HAP-1 (cell line): Measurements from ENCODE around the gene CPM.
"Not testable (repeated sequence)": the region's sequence is repeated elsewhere in the genome, so short reads cannot be mapped to it uniquely, and the experiment has no call there.

Experiments used
- DNase-seq, 2 experiments: peaks; one replicate each; pipeline ENCODE4 v3.0.0-alpha.2; 2016 to 2020; ENCODE audit warnings: low spot score in 2 of 2
- H3K27me3 ChIP-seq: fragments of 250-450 bp; sonication (Bioruptor Pico); 2 replicates; pipeline ENCODE4 v1.5.1; 2020; ENCODE audit warnings: low read depth, mild to moderate bottlenecking, moderate library complexity
- H3K36me3 ChIP-seq: fragments of 250-450 bp; sonication (Bioruptor Pico); replicated peaks from 2 replicates; pipeline ENCODE4 v1.5.1; 2020; ENCODE audit warnings: mild to moderate bottlenecking
- H3K4me1 ChIP-seq: fragments of 250-450 bp; sonication (Bioruptor Pico); 2 replicates; pipeline ENCODE4 v1.5.1; 2020; ENCODE audit warnings: mild to moderate bottlenecking
- H3K4me3 ChIP-seq: fragments of 250-450 bp; sonication (Bioruptor Pico); 2 replicates; pipeline ENCODE4 v1.5.1; 2020; ENCODE audit warnings: mild to moderate bottlenecking, moderate library complexity
- H3K9me3 ChIP-seq: fragments of 250-450 bp; sonication (Bioruptor Pico); 2 replicates; pipeline ENCODE4 v1.5.1; 2020; ENCODE audit warnings: mild to moderate bottlenecking, moderate library complexity
- in situ Hi-C: fragments of 300-500 bp; cut with MboI; formaldehyde crosslinking; loops from 3 replicates; pipeline ENCODE4 v1.14.3; 2020; ENCODE audit warnings: low sequenced_read_pairs, inconsistent platforms, mixed read lengths

Gene CPM

GRCh38 chr12:68871921-68872320 is 61.0 kb downstream of the CPM start:
- DNase-seq = peak; percentile 13 to 23
- Histone ChIP-seq H3K4me3 (no peak overlapping the region), H3K9me3 (no peaks in the 10 kb centered on the region), H3K36me3 (no peaks in the 10 kb centered on the region), H3K4me1 (no peaks in the 10 kb centered on the region), H3K27me3 (no peaks in the 10 kb centered on the region)
- in situ Hi-C loops = loop anchor here (25.0 kb wide), 1 partner anchor 365 kb away; the partner anchor contains the start of gene CPSF6

GRCh38 chr12:68871396-68871795 is 61.6 kb downstream of the CPM start:
- DNase-seq = no peak
- Histone ChIP-seq H3K4me3 (no peak overlapping the region), H3K4me1 (no peaks in the 10 kb centered on the region), H3K9me3 (no peaks in the 10 kb centered on the region), H3K27me3 (no peaks in the 10 kb centered on the region), H3K36me3 (no peaks in the 10 kb centered on the region)
- in situ Hi-C loops = loop anchor here (25.0 kb wide), 1 partner anchor 366 kb away; the partner anchor contains the start of gene CPSF6

- no peaks in the 10 kb centered on the region for H3K27me3 ChIP-seq
- in situ Hi-C loops = loop anchor here (25.0 kb wide), 1 partner anchor 367 kb away; the partner anchor contains the start of gene CPSF6
Measured at GRCh38 chr12:68870443-68870842, 62.5 kb downstream of the CPM start.

GRCh38 chr12:68870011-68870410 is 63.0 kb downstream of the CPM start:
- no peak for DNase-seq
- H3K36me3 ChIP-seq = no peaks in the 10 kb centered on the region
- in situ Hi-C loops = loop anchor here (25.0 kb wide), 1 partner anchor 367 kb away; the partner anchor contains the start of gene CPSF6
- H3K27me3 ChIP-seq = no peaks in the 10 kb centered on the region
- no peaks in the 10 kb centered on the region for H3K4me1 ChIP-seq
- no peaks in the 10 kb centered on the region for H3K9me3 ChIP-seq
- no peak overlapping the region for H3K4me3 ChIP-seq

More at GRCh38 chr12:68870443-68870842, 62.5 kb downstream of the CPM start:
- H3K4me1 ChIP-seq = no peaks in the 10 kb centered on the region
- H3K36me3 ChIP-seq = no peaks in the 10 kb centered on the region
- no peak for DNase-seq
- H3K9me3 ChIP-seq = no peaks in the 10 kb centered on the region
- H3K4me3 ChIP-seq = no peak overlapping the region

- Histone ChIP-seq H3K4me1 (no peaks in the 10 kb centered on the region), H3K36me3 (no peaks in the 10 kb centered on the region), H3K4me3 (no peak overlapping the region), H3K27me3 (no peaks in the 10 kb centered on the region), H3K9me3 (no peaks in the 10 kb centered on the region)
- no peak for DNase-seq
- in situ Hi-C loops = loop anchor here (10.0 to 25.0 kb wide), 2 partner anchors 207 to 369 kb away; partner anchors contain the start of gene CPSF6
Measured at GRCh38 chr12:68868043-68868790, 64.8 kb downstream of the CPM start.

- Histone ChIP-seq H3K9me3 (no peaks in the 10 kb centered on the region), H3K4me3 (no peak overlapping the region), H3K4me1 (no peaks in the 10 kb centered on the region), H3K36me3 (no peaks in the 10 kb centered on the region), H3K27me3 (no peaks in the 10 kb centered on the region)
- DNase-seq = no peak
- in situ Hi-C loops = loop anchor here (10.0 to 25.0 kb wide), 2 partner anchors 207 to 370 kb away; partner anchors contain the start of gene CPSF6
Measured at GRCh38 chr12:68867606-68868005, 65.4 kb downstream of the CPM start.

- in situ Hi-C loops = loop anchor here (10.0 to 25.0 kb wide), 2 partner anchors 208 to 370 kb away; partner anchors contain the start of gene CPSF6
- DNase-seq = no peak
Measured at GRCh38 chr12:68866950-68867349, 66.0 kb downstream of the CPM start.

GRCh38 chr12:68865399-68866164 is 67.4 kb downstream of the CPM start:
- DNase-seq = no peak
- Histone ChIP-seq H3K4me1 (no peaks in the 10 kb centered on the region), H3K4me3 (no peak overlapping the region), H3K27me3 (no peaks in the 10 kb centered on the region), H3K36me3 (no peaks in the 10 kb centered on the region), H3K9me3 (no peaks in the 10 kb centered on the region)
- in situ Hi-C loops = loop anchor here (10.0 to 25.0 kb wide), 2 partner anchors 209 to 372 kb away; partner anchors contain the start of gene CPSF6

More at GRCh38 chr12:68866950-68867349, 66.0 kb downstream of the CPM start:
- no peak overlapping the region for H3K4me3 ChIP-seq
- H3K27me3 ChIP-seq = no peaks in the 10 kb centered on the region
- no peaks in the 10 kb centered on the region for H3K36me3 ChIP-seq
- no peaks in the 10 kb centered on the region for H3K4me1 ChIP-seq
- no peaks in the 10 kb centered on the region for H3K9me3 ChIP-seq

GRCh38 chr12:68864604-68865003 is 68.4 kb downstream of the CPM start:
- Histone ChIP-seq H3K4me3 (no peak overlapping the region), H3K9me3 (no peaks in the 10 kb centered on the region), H3K27me3 (no peaks in the 10 kb centered on the region), H3K4me1 (no peaks in the 10 kb centered on the region), H3K36me3 (no peaks in the 10 kb centered on the region)
- no peak for DNase-seq
- in situ Hi-C loops = loop anchor here (10.0 to 25.0 kb wide), 2 partner anchors 210 to 373 kb away; partner anchors contain the start of gene CPSF6

- H3K36me3 ChIP-seq, H3K27me3 ChIP-seq, H3K9me3 ChIP-seq, H3K4me1 ChIP-seq, H3K4me3 ChIP-seq: not testable (repeated sequence)
- peak; percentile 57 to 58 for DNase-seq
- in situ Hi-C loops = loop anchor here (10.0 to 25.0 kb wide), 2 partner anchors 211 to 373 kb away; partner anchors contain the start of gene CPSF6
Measured at GRCh38 chr12:68863886-68864454, 69.0 kb downstream of the CPM start.

- Histone ChIP-seq H3K9me3 (no peaks in the 10 kb centered on the region), H3K27me3 (no peaks in the 10 kb centered on the region), H3K4me1 (no peaks in the 10 kb centered on the region), H3K4me3 (no peak overlapping the region), H3K36me3 (no peaks in the 10 kb centered on the region)
- no peak for DNase-seq
- in situ Hi-C loops = loop anchor here (10.0 to 25.0 kb wide), 2 partner anchors 212 to 374 kb away; partner anchors contain the start of gene CPSF6
Measured at GRCh38 chr12:68863109-68863770, 69.7 kb downstream of the CPM start.

- in situ Hi-C loops = loop anchor here (10.0 to 25.0 kb wide), 2 partner anchors 213 to 375 kb away; partner anchors contain the start of gene CPSF6
Measured at GRCh38 chr12:68861890-68862289, 71.1 kb downstream of the CPM start.

GRCh38 chr12:68856510-68856909 is 76.5 kb downstream of the CPM start:
- Histone ChIP-seq H3K4me1 (no peaks in the 10 kb centered on the region), H3K9me3 (no peaks in the 10 kb centered on the region), H3K4me3 (no peak overlapping the region), H3K36me3 (no peaks in the 10 kb centered on the region), H3K27me3 (peaks cover 3% of the 10 kb centered on the region; the same call in 1 of the 2 replicates)
- in situ Hi-C loops = loop anchor here (25.0 kb wide), 1 partner anchor 381 kb away; the partner anchor contains the start of gene CPSF6
- no peak for DNase-seq

More at GRCh38 chr12:68861890-68862289, 71.1 kb downstream of the CPM start:
- Histone ChIP-seq H3K4me1 (no peaks in the 10 kb centered on the region), H3K9me3 (no peaks in the 10 kb centered on the region), H3K27me3 (no peaks in the 10 kb centered on the region), H3K4me3 (no peak overlapping the region), H3K36me3 (no peaks in the 10 kb centered on the region)
- no peak for DNase-seq
